Sigmoid colon (tissue), 7 donors: ENCODE data around the gene ATP2B3. TPM values are rescaled to one million over a fixed set of nuclear protein-coding genes. Genes with fewer than 3 reads are reported as not detected.

Experiments used
- DNase-seq: peaks from one replicate; pipeline ENCODE4 v3.0.0-alpha.2; 2019
- H3K27ac ChIP-seq, 4 donors: fragments of 200-600 bp; sonication (generic); one replicate each; pipeline ENCODE4 v1.5.1; 2016 to 2019; ENCODE audit warnings: mild to moderate bottlenecking in 1 of 4
- H3K27me3 ChIP-seq, 3 donors: fragments of 200-600 bp; sonication (generic); one replicate each; pipeline ENCODE4 v1.5.1; 2019; ENCODE audit warnings: mild to moderate bottlenecking in 1 of 3
- H3K36me3 ChIP-seq, 4 donors: fragments of 200-600 bp; sonication (generic); one replicate each; pipeline ENCODE4 v1.5.1; 2016 to 2019
- H3K4me1 ChIP-seq, 4 donors: fragments of 200-600 bp; sonication (generic); one replicate each; pipeline ENCODE4 v1.5.1; 2017 to 2019
- H3K4me3 ChIP-seq, 4 donors: fragments of 200-600 bp; sonication (generic); one replicate each; pipeline ENCODE4 v1.5.1; 2017 to 2019; ENCODE audit warnings: mild to moderate bottlenecking in 2 of 4, moderate library complexity in 1 of 4
- H3K9me3 ChIP-seq, 4 donors: fragments of 200-600 bp in 3 of 4; sonication (generic) in 3 of 4; one replicate each; pipeline versions ENCODE4 v1.5.1 to v1.6.1; 2013 to 2019
- EP300 ChIP-seq, 4 donors: sonication (generic); formaldehyde crosslinking; IDR thresholded peaks; one replicate each; pipeline ENCODE4 v1.6.1; 2017; ENCODE audit warnings: antibody characterized with exemption in 4 of 4
- POLR2A ChIP-seq, 2 donors: fragments of 450-650 bp; IDR thresholded peaks; one replicate each; pipeline ENCODE4 v1.6.1; 2016; ENCODE audit warnings: antibody characterized with exemption in 2 of 2, mild to moderate bottlenecking in 2 of 2, moderate library complexity in 2 of 2
- POLR2AphosphoS5 ChIP-seq, 4 donors: sonication (generic); formaldehyde crosslinking; IDR thresholded peaks; one replicate each; pipeline ENCODE4 v1.6.1; 2017; ENCODE audit warnings: antibody characterized with exemption in 4 of 4
- WGBS, 2 donors: extraction: QIAGEN DNeasy Blood & Tissue Kit; methylation state at CpG; one replicate each; pipeline ENCODE4 v1.1.7; 2013; 5-methylcytosine and 5-hydroxymethylcytosine counted together
- intact Hi-C: fragments of 100-400 bp; cut with DNase I; formaldehyde crosslinking; loops from one replicate; pipeline ENCODE4 v1.15.1; 2023
- polyA plus RNA-seq, 3 donors: library from polyadenylated mRNA; stranded (reverse); fragments of 200-250 nt; gene quantifications; one replicate each; pipeline ENCODE4 v1.2.3, GENCODE V29; 2013
- total RNA-seq, 4 donors: library from RNA; depleted of rRNA; stranded (reverse); fragments of >200 nt; gene quantifications; one replicate each; pipeline ENCODE4 v1.1.0, GENCODE V29; 2016
- TF ChIP-seq, protein P1 (sequence below), 4 experiments: fragments of 450-650 bp in 3 of 4; fragments of 200-600 bp in 1 of 4; IDR thresholded peaks; one replicate each; pipeline ENCODE4 v1.5.1; 2016 to 2019; ENCODE audit warnings: antibody characterized with exemption in 4 of 4, mild to moderate bottlenecking in 3 of 4, moderate library complexity in 2 of 4
- donor health status: healthy with polysubstance abuse.
- donor health status: Bipolar disorder and iron deficiency.
- donor health status: healthy.

Gene ATP2B3
- total and polyA plus RNA-seq, 7 donors = under 0.01 to 0.95 (median 0.26) TPM; not detected in 2

DNA sequence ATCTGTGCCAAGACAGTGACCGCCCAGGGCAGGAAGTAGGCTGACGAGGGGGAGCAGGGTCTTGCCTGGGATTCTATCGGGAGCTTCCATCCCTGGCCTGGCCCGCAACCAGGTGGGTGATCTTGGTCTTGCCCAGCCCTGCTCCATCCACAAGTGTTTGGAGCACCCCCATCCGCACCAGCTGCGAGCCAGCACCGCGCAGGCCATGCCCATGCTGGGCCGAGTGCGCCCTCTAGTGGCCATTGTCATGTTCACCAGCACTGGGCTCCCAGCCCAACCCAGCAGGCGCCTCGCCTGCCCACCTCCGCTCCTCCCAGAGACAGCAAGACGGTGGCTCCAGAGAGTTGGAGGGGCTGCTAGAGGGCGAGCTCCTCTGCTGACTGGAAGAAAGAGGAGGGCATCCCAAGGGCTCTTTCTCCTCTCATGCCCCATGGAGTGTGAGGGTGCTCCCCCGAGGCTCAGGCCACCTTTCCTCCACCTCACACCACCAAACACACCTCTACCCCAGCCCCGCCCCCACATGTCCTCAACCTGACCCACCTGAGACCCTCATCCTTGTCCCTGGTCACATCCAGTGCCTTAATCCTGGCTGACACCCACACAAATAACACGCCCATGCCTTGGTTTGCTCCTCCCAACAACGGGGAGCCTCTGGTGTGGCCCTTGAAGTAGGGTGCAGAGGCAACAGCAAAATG lies 9.8 kb upstream of the ATP2B3 start:
- H3K36me3 ChIP-seq = no peaks in the 10 kb centered on the region
- no peaks in the 10 kb centered on the region for H3K27me3 ChIP-seq
- no peaks in the 10 kb centered on the region for H3K4me1 ChIP-seq
- 10 to 18% methylated on average over 18 of the region's 19 CpGs for WGBS, 2 donors
- DNase-seq = peak; percentile 90
- H3K27ac ChIP-seq = no peak overlapping the region
- no peaks in the 10 kb centered on the region for H3K9me3 ChIP-seq
- H3K4me3 ChIP-seq = no peak overlapping the region
- TF ChIP-seq, protein P1, sequence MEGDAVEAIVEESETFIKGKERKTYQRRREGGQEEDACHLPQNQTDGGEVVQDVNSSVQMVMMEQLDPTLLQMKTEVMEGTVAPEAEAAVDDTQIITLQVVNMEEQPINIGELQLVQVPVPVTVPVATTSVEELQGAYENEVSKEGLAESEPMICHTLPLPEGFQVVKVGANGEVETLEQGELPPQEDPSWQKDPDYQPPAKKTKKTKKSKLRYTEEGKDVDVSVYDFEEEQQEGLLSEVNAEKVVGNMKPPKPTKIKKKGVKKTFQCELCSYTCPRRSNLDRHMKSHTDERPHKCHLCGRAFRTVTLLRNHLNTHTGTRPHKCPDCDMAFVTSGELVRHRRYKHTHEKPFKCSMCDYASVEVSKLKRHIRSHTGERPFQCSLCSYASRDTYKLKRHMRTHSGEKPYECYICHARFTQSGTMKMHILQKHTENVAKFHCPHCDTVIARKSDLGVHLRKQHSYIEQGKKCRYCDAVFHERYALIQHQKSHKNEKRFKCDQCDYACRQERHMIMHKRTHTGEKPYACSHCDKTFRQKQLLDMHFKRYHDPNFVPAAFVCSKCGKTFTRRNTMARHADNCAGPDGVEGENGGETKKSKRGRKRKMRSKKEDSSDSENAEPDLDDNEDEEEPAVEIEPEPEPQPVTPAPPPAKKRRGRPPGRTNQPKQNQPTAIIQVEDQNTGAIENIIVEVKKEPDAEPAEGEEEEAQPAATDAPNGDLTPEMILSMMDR (IDR thresholded peaks at IDR 0.05) = peak; percentile 50 to 71 (median 62)
- TF ChIP-seq EP300 (IDR thresholded peaks at IDR 0.05) (no peak), POLR2A (IDR thresholded peaks at IDR 0.05) (no peak), POLR2AphosphoS5 (IDR thresholded peaks at IDR 0.05) (no peak)
- intact Hi-C loops = loop anchor here (1.0 to 5.0 kb wide), 3 partner anchors 36 to 565 kb away; no protein-coding TSS in a partner anchor

DNA sequence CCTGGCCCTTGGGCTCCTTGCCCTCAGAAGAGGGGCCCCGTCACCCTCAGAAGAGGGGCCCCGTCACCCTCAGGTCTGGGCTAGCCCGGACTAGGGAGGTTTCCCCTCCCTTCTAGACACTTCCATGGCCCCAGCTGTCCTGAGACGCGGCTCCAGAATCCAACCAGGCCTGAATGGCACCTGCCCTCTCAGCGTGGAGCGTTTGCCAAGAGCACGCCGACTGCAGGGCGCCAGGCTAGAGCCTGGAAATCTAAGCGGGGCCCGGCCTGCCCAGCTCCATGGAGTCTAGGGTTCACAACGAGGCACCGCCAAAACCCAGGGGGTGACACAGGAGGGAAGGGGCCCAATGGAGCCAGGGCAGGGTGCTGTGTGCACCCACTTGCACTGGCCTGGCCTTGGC lies 7.8 kb upstream of the ATP2B3 start:
- H3K36me3 ChIP-seq = no peaks in the 10 kb centered on the region
- TF ChIP-seq POLR2A (IDR thresholded peaks at IDR 0.05) (no peak), POLR2AphosphoS5 (IDR thresholded peaks at IDR 0.05) (no peak), EP300 (IDR thresholded peaks at IDR 0.05) (no peak)
- TF ChIP-seq, protein P1 (IDR thresholded peaks at IDR 0.05) = no peak
- no peak overlapping the region for H3K27ac ChIP-seq
- DNase-seq = no peak
- intact Hi-C loops = loop anchor here (5.0 kb wide), 1 partner anchor 567 kb away; no protein-coding TSS in a partner anchor
- H3K4me3 ChIP-seq = no peak overlapping the region
- 86 to 91% methylated on average over 14 of the region's 14 CpGs for WGBS, 2 donors
- H3K27me3 ChIP-seq = no peaks in the 10 kb centered on the region
- H3K4me1 ChIP-seq = no peaks in the 10 kb centered on the region
- H3K9me3 ChIP-seq = no peaks in the 10 kb centered on the region

DNA sequence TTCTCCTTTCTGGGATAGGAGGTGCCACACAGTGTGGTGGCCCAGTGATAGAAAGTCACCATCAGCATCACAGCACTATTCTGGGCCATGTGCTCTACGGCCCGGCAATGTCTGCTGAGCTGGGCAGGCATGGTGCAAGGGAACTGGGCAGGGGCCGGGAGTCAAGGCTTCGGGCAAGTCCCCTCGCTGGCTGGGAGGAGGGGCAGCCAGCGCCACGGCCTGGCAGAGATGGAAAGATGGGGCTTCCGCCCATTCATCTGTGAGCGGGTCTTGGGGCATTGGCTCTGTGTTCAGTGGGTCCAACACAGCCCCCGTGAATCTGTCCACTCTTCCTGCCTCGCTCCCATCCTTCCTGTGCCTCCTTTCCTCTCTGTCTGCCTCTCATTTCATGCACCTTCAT lies 7.1 kb upstream of the ATP2B3 start:
- intact Hi-C loops = no loop called here
- TF ChIP-seq EP300 (IDR thresholded peaks at IDR 0.05) = no peak
- TF ChIP-seq, protein P1 (IDR thresholded peaks at IDR 0.05) = no peak
- TF ChIP-seq POLR2A (IDR thresholded peaks at IDR 0.05) = no peak
- TF ChIP-seq POLR2AphosphoS5 (IDR thresholded peaks at IDR 0.05) = no peak
- Histone ChIP-seq H3K4me1 (no peaks in the 10 kb centered on the region), H3K36me3 (no peaks in the 10 kb centered on the region), H3K4me3 (no peak overlapping the region), H3K27ac (no peak overlapping the region), H3K9me3 (no peaks in the 10 kb centered on the region), H3K27me3 (no peaks in the 10 kb centered on the region)
- no peak for DNase-seq
- 72 to 89% methylated on average over 11 of the region's 11 CpGs for WGBS, 2 donors

DNA sequence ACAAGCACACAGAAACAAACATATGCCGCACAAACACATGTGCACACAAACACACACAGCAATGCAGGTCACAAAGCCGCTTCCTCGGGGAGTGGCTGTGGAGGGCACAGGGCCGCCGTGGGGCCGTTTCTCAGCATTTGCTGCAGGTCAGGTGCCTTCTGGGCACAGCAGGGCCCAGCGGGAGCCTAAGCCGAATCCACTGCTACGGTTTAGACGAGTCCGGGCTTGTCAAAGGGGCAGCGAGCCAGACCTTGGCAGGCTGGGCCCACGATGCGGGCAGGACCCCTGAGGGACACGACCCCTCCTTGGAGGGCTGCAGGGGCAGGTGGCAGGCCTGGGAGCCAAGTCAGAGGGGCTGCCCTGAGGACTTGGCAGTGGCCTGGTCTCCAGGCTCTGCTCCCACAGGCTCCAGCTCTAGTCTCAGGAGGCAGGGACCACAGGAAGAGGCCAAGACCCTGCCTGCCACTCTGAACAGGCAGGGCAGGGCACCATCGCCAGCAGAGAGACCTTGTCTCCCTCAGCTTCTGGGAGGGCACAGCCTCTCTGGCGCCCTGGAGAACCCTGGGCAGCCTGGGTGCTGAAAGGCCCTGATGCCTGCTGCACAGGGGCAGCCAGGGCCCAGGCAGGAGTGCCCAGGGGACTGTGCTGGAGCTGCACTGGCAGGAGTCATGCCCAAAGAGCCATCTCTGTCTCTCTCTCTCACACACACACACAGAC lies 5.5 kb upstream of the ATP2B3 start:
- intact Hi-C loops = no loop called here
- WGBS, 2 donors = 79 to 82% methylated on average over 17 of the region's 17 CpGs
- no peak overlapping the region for H3K27ac ChIP-seq
- DNase-seq = no peak
- no peaks in the 10 kb centered on the region for H3K27me3 ChIP-seq
- no peak for TF ChIP-seq POLR2AphosphoS5 (IDR thresholded peaks at IDR 0.05)
- TF ChIP-seq, protein P1 (IDR thresholded peaks at IDR 0.05) = no peak
- no peak for TF ChIP-seq POLR2A (IDR thresholded peaks at IDR 0.05)
- no peak for TF ChIP-seq EP300 (IDR thresholded peaks at IDR 0.05)
- H3K4me1 ChIP-seq = no peaks in the 10 kb centered on the region
- no peaks in the 10 kb centered on the region for H3K9me3 ChIP-seq
- no peaks in the 10 kb centered on the region for H3K36me3 ChIP-seq
- H3K4me3 ChIP-seq = no peak overlapping the region
